WTC11 (cell line): ENCODE results near the gene HNRNPUL1. TPM values are rescaled to one million over a fixed set of nuclear protein-coding genes. Genes with fewer than 3 reads are reported as not detected.

Experiments used
- ATAC-seq: fragments of 200-7000 bp; cut with Tn5 transposase; 2 replicates; pipeline ENCODE4 v1.10.0; 2021; ENCODE audit warnings: mild to moderate bottlenecking, moderate library complexity
- Bru-seq: library from RNA; stranded (reverse); fragments of 400-500 nt; gene quantifications from one replicate; lab custom pipeline; 2021; lab: Mats Ljungman, UMichigan
- CTCF ChIA-PET: fragments of 300-600 bp; sonication (Branson Sonifier 250); formaldehyde crosslinking; loops from one replicate; lab custom pipeline; 2021; ENCODE audit warnings: antibody characterized with exemption; lab: Charles Lee
- POLR2A ChIA-PET: fragments of 350-600 bp; sonication (Branson Sonifier 250); formaldehyde crosslinking; loops from one replicate; lab custom pipeline; 2021; ENCODE audit warnings: antibody characterized with exemption; lab: Charles Lee
- DNase-seq: peaks from one replicate; pipeline ENCODE4 v3.0.0; 2021; ENCODE audit warnings: low spot score
- H3K27ac Mint-ChIP-seq: 2 replicates; pipeline ENCODE4 v1.8.0; 2021; ENCODE audit warnings: mixed read lengths
- H3K27me3 Mint-ChIP-seq: 2 replicates; pipeline ENCODE4 v1.8.0; 2021; ENCODE audit warnings: low read depth, mild to moderate bottlenecking, moderate library complexity, mixed read lengths
- H3K36me3 Mint-ChIP-seq: 2 replicates; pipeline ENCODE4 v1.8.0; 2021; ENCODE audit warnings: mixed read lengths
- H3K4me1 Mint-ChIP-seq: 2 replicates; pipeline ENCODE4 v1.8.0; 2022; ENCODE audit warnings: mixed read lengths
- H3K4me3 Mint-ChIP-seq: 2 replicates; pipeline ENCODE4 v1.8.0; 2021; ENCODE audit warnings: mild to moderate bottlenecking, moderate library complexity, mixed read lengths
- H3K9me3 Mint-ChIP-seq: 2 replicates; pipeline ENCODE4 v1.8.0; 2021; ENCODE audit warnings: mixed read lengths
- CREM ChIP-seq: sonication (generic); formaldehyde crosslinking; IDR thresholded peaks from 2 replicates; pipeline ENCODE4 v1.8.1; 2022; ENCODE audit warnings: mild to moderate bottlenecking, missing genetic modification reagents, moderate library complexity
- E2F4 ChIP-seq: sonication (generic); formaldehyde crosslinking; IDR thresholded peaks from 2 replicates; pipeline ENCODE4 v1.8.1; 2022; ENCODE audit warnings: low read depth, mild to moderate bottlenecking, moderate library complexity, missing genetic modification reagents, borderline replicate concordance
- ELF4 ChIP-seq: sonication (generic); formaldehyde crosslinking; IDR thresholded peaks from 2 replicates; pipeline ENCODE4 v1.8.1; 2022; ENCODE audit warnings: low read depth, mild to moderate bottlenecking, moderate library complexity, missing genetic modification reagents
- ERG ChIP-seq: fragments of 250-450 bp; sonication (Bioruptor Pico); IDR thresholded peaks from 2 replicates; pipeline ENCODE4 v1.8.0; 2021; ENCODE audit warnings: mild to moderate bottlenecking
- ETV6 ChIP-seq: sonication (generic); formaldehyde crosslinking; IDR thresholded peaks from 2 replicates; pipeline ENCODE4 v1.8.1; 2022; ENCODE audit warnings: mild to moderate bottlenecking, missing genetic modification reagents
- FOXK1 ChIP-seq: sonication (generic); formaldehyde crosslinking; IDR thresholded peaks from 2 replicates; pipeline ENCODE4 v1.8.0; 2022; ENCODE audit warnings: mild to moderate bottlenecking, moderate library complexity, missing genetic modification reagents
- FOXP1 ChIP-seq: sonication (generic); formaldehyde crosslinking; IDR thresholded peaks from 2 replicates; pipeline ENCODE4 v1.8.0; 2022; ENCODE audit warnings: missing genetic modification reagents, mild to moderate bottlenecking, moderate library complexity, borderline replicate concordance
- FOXP4 ChIP-seq: sonication (generic); formaldehyde crosslinking; IDR thresholded peaks from 2 replicates; pipeline ENCODE4 v1.8.0; 2022; ENCODE audit warnings: mild to moderate bottlenecking, missing genetic modification reagents
- GRHL2 ChIP-seq: fragments of 250-450 bp; sonication (Bioruptor Pico); IDR thresholded peaks from 2 replicates; pipeline ENCODE4 v1.8.0; 2022; ENCODE audit warnings: mild to moderate bottlenecking, moderate library complexity; ENCODE audit not compliant: insufficient replicate concordance, severe bottlenecking
- HMGA2 ChIP-seq: fragments of 250-450 bp; sonication (Bioruptor Pico); IDR thresholded peaks from 2 replicates; pipeline ENCODE4 v1.4.0; 2021; ENCODE audit warnings: mild to moderate bottlenecking, moderate library complexity
- HMGXB4 ChIP-seq: sonication (generic); formaldehyde crosslinking; IDR thresholded peaks from 2 replicates; pipeline ENCODE4 v1.8.1; 2023; ENCODE audit warnings: mild to moderate bottlenecking, moderate library complexity, missing genetic modification reagents
- IRF1 ChIP-seq: sonication (generic); formaldehyde crosslinking; IDR thresholded peaks from 2 replicates; pipeline ENCODE4 v1.8.0; 2023; ENCODE audit warnings: missing genetic modification reagents
- MYBL2 ChIP-seq: sonication (generic); formaldehyde crosslinking; IDR thresholded peaks from 2 replicates; pipeline ENCODE4 v1.8.1; 2023; ENCODE audit warnings: mild to moderate bottlenecking, moderate library complexity, missing genetic modification reagents
- NFE2L1 ChIP-seq: sonication (generic); formaldehyde crosslinking; IDR thresholded peaks from 2 replicates; pipeline ENCODE4 v1.8.1; 2023; ENCODE audit warnings: missing genetic modification reagents
- NR3C1 ChIP-seq: sonication (generic); formaldehyde crosslinking; conservative IDR thresholded peaks from 2 replicates; pipeline ENCODE4 v1.8.1; 2023; ENCODE audit warnings: low read depth, mild to moderate bottlenecking, missing genetic modification reagents
- RELA ChIP-seq: sonication (generic); formaldehyde crosslinking; IDR thresholded peaks from 2 replicates; pipeline ENCODE4 v1.8.1; 2022; ENCODE audit warnings: missing genetic modification reagents, mild to moderate bottlenecking, borderline replicate concordance
- SMAD4 ChIP-seq: sonication (generic); formaldehyde crosslinking; IDR thresholded peaks from 2 replicates; pipeline ENCODE4 v1.8.0; 2022; ENCODE audit warnings: mild to moderate bottlenecking, missing genetic modification reagents
- SP1 ChIP-seq: sonication (generic); formaldehyde crosslinking; conservative IDR thresholded peaks from 2 replicates; pipeline ENCODE4 v1.8.1; 2022; ENCODE audit warnings: missing genetic modification reagents
- TEAD1 ChIP-seq: sonication (generic); formaldehyde crosslinking; IDR thresholded peaks from 2 replicates; pipeline ENCODE4 v1.8.0; 2022; ENCODE audit warnings: mild to moderate bottlenecking, missing genetic modification reagents
- ZNF281 ChIP-seq: sonication (generic); formaldehyde crosslinking; IDR thresholded peaks from 2 replicates; pipeline ENCODE4 v1.8.0; 2023; ENCODE audit warnings: mild to moderate bottlenecking, missing genetic modification reagents
- long read RNA-seq, 3 experiments: library from RNA in 1 of 3; library from capped mRNA in 1 of 3; library from polyadenylated mRNA in 1 of 3; unstranded in 2 of 3; stranded (forward) in 1 of 3; transcript quantifications; one replicate each; pipeline ENCODE4 v2.0.0, GENCODE V29; 2021
- total RNA-seq: library from RNA; stranded (reverse); gene quantifications from 3 replicates; pipeline ENCODE4 v1.2.3, GENCODE V29; 2021

The HNRNPUL1 gene
- total RNA-seq (246 to 282 TPM (median 257 TPM) in 3 replicates), Bru-seq, nascent RNA (percentile 90 among the genes with signal in this experiment)
- long read RNA-seq, experiment 1, transcript HNRNPUL1-207 (15 exons, 2,794 nt): minor isoform, 197 of 1,000 reads
- long read RNA-seq, experiment 1, transcript HNRNPUL1-204 (15 exons, 3,555 nt): major isoform, 284 of 1,000 reads
- long read RNA-seq, experiment 1, transcript HNRNPUL1-202 (15 exons, 3,426 nt): minor isoform, 66 of 1,000 reads
- long read RNA-seq, experiment 1, transcript HNRNPUL1-208 (15 exons, 3,043 nt): minor isoform, 49 of 1,000 reads
- long read RNA-seq, experiment 1, partial matches to known transcripts: 175 of 1,000 reads
- long read RNA-seq, experiment 1, other reads (novel, unspliced or antisense): 201 of 1,000 reads
- long read RNA-seq, experiment 2, transcript HNRNPUL1-208 (15 exons, 3,043 nt): minor isoform, 13 of 194 reads
- long read RNA-seq, experiment 2, transcript HNRNPUL1-207 (15 exons, 2,794 nt): minor isoform, 7 of 194 reads
- long read RNA-seq, experiment 2, transcript HNRNPUL1-204 (15 exons, 3,555 nt): major isoform, 32 of 194 reads
- long read RNA-seq, experiment 2, partial matches to known transcripts: 111 of 194 reads
- long read RNA-seq, experiment 2, other reads (novel, unspliced or antisense): 25 of 194 reads
- long read RNA-seq, experiment 3, transcript HNRNPUL1-207 (15 exons, 2,794 nt): major isoform, 6 of 24 reads
- long read RNA-seq, experiment 3, partial matches to known transcripts: 7 of 24 reads
- long read RNA-seq, experiment 3, other reads (novel, unspliced or antisense): 8 of 24 reads

GRCh38 chr19:41263850-41264580 is at the start of gene HNRNPUL1:
Gene HNRNPUL1, plus strand, starts transcription at chr19:41264372. Its CDS starts 132 bp downstream, at chr19:41264504.
- DNase-seq (peak; percentile 98), ATAC-seq (peak; percentile 83)
- ChIA-PET CTCF (interaction anchor here (0.7 to 5.7 kb wide), 19 partner anchors 14 to 444 kb away, joined by 3 to 95 read pairs (median 4); partner anchors contain the start of genes AXL and CYP2S1), POLR2A (interaction anchor here (0.8 to 3.2 kb wide), 11 partner anchors 15 to 1336 kb away, joined by 3 to 24 read pairs (median 4); partner anchors contain the start of genes AXL, B9D2 and CYP2S1)
- peaks cover 27% of the 10 kb centered on the region for H3K4me1 Mint-ChIP-seq
- no peaks in the 10 kb centered on the region for H3K9me3 Mint-ChIP-seq
- peak within 1 kb of the TSS; percentile 95 for H3K4me3 Mint-ChIP-seq
- no peaks in the 10 kb centered on the region; the same call in 1 of the 2 replicates for H3K27me3 Mint-ChIP-seq
- H3K36me3 Mint-ChIP-seq: peaks cover 26% of the 10 kb centered on the region
- peak within 1 kb of the TSS; percentile 99 for H3K27ac Mint-ChIP-seq
- TF ChIP-seq FOXP4 (0 out of 2 replicates have a peak, but pooled peaks have one; percentile 52), CREM (CRISPR knock-in tag) (peak; percentile 84; the same call in 1 of the 2 replicates), IRF1 (CRISPR knock-in tag) (peak; percentile 57; the same call in 1 of the 2 replicates), FOXK1 (CRISPR knock-in tag) (peak; percentile 83), ETV6 (peak; percentile 83), HMGXB4 (peak; percentile 82; the same call in 1 of the 2 replicates), MYBL2 (peak; percentile 95), ELF4 (CRISPR knock-in tag) (peak; percentile 74; the same call in 1 of the 2 replicates), SP1 (CRISPR knock-in tag) (peak; percentile 93), NFE2L1 (CRISPR knock-in tag) (peak; percentile 55; the same call in 1 of the 2 replicates), FOXP1 (CRISPR knock-in tag) (peak; percentile 62; the same call in 1 of the 2 replicates), NR3C1 (CRISPR knock-in tag) (no peak), ERG (CRISPR knock-in tag) (0 out of 2 replicates have a peak, but pooled peaks have one; percentile 16), RELA (CRISPR knock-in tag) (no peak), HMGA2 (CRISPR knock-in tag) (no peak), E2F4 (CRISPR knock-in tag) (peak; percentile 96), ZNF281 (CRISPR knock-in tag) (peak; percentile 30; the same call in 1 of the 2 replicates), SMAD4 (CRISPR knock-in tag) (no peak), GRHL2 (CRISPR knock-in tag) (no peak), TEAD1 (CRISPR knock-in tag) (peak; percentile 71)
